HepG2 (cell line): ENCODE results near the gene GAL3ST1. TPM values are rescaled to one million over a fixed set of nuclear protein-coding genes. Genes with fewer than 3 reads are reported as not detected.

Source experiments
- BORCS8-MEF2B ChIP-seq: sonication (generic); formaldehyde crosslinking; IDR thresholded peaks from 2 replicates; pipeline ENCODE4 v1.8.0; 2022; ENCODE audit warnings: mild to moderate bottlenecking, missing genetic modification reagents
- ELF4 ChIP-seq: sonication (generic); formaldehyde crosslinking; IDR thresholded peaks from 2 replicates; pipeline ENCODE4 v1.5.0; 2020; ENCODE audit warnings: missing genetic modification reagents, mild to moderate bottlenecking, moderate library complexity, borderline replicate concordance
- FOXA1 ChIP-seq, 2 experiments: fragments of 450-650 bp in 1 of 2; sonication (generic) in 1 of 2; formaldehyde crosslinking in 1 of 2; IDR thresholded peaks; 2 replicates each; pipeline versions ENCODE4 v1.4.0 to v1.6.1; 2016 to 2020; ENCODE audit warnings: missing genetic modification reagents in 1 of 2
- HOXA3 ChIP-seq: sonication (generic); formaldehyde crosslinking; IDR thresholded peaks from 2 replicates; pipeline ENCODE4 v1.5.0; 2020; ENCODE audit warnings: missing genetic modification reagents
- MBD4 ChIP-seq: IDR thresholded peaks from 2 replicates; pipeline ENCODE4 v1.6.1; 2012; ENCODE audit warnings: low read length, inconsistent platforms, borderline replicate concordance
- MED13 ChIP-seq: sonication (generic); formaldehyde crosslinking; IDR thresholded peaks from 2 replicates; pipeline ENCODE4 v1.5.0; 2020; ENCODE audit warnings: missing genetic modification reagents
- MYNN ChIP-seq: sonication (generic); formaldehyde crosslinking; IDR thresholded peaks from 2 replicates; pipeline ENCODE4 v1.4.0; 2020; ENCODE audit warnings: mild to moderate bottlenecking, low read depth, missing genetic modification reagents
- POLR2G ChIP-seq: fragments of 200-400 bp; formaldehyde crosslinking; IDR thresholded peaks from 2 replicates; pipeline ENCODE4 v1.6.1; 2018; ENCODE audit warnings: mild to moderate bottlenecking, low read depth, low read length, moderate library complexity
- RBM22 ChIP-seq: fragments of 200-400 bp; formaldehyde crosslinking; optimal IDR thresholded peaks from 2 replicates; pipeline ENCODE3; 2017; ENCODE audit warnings: mild to moderate bottlenecking, low read length, moderate library complexity
- XRCC5 ChIP-seq: fragments of 200-400 bp; formaldehyde crosslinking; optimal IDR thresholded peaks from 2 replicates; pipeline ENCODE3; 2017; ENCODE audit warnings: mild to moderate bottlenecking, low read length
- ZFY ChIP-seq: sonication (generic); formaldehyde crosslinking; IDR thresholded peaks from 2 replicates; pipeline ENCODE4 v1.4.0; 2020; ENCODE audit warnings: missing genetic modification reagents
- ZNF563 ChIP-seq: sonication (generic); formaldehyde crosslinking; IDR thresholded peaks from 2 replicates; pipeline ENCODE4 v1.8.0; 2022; ENCODE audit warnings: mild to moderate bottlenecking, moderate library complexity, missing genetic modification reagents
- ZSCAN31 ChIP-seq: sonication (generic); formaldehyde crosslinking; IDR thresholded peaks from 2 replicates; pipeline ENCODE4 v1.5.0; 2020; ENCODE audit warnings: low read depth, mild to moderate bottlenecking, missing genetic modification reagents
- polyA plus RNA-seq, 8 experiments: library from polyadenylated mRNA; depleted of rRNA in 3 of 8; stranded (reverse) in 7 of 8; unstranded in 1 of 8; fragments of >200 nt; fragmentation: Illumina TruSeq in 4 of 8; extraction: Trizol in 4 of 8; gene quantifications; 2 replicates each; pipeline versions ENCODE4 v1.2.1 to v1.2.3, GENCODE V29; 2011 to 2016; ENCODE audit warnings: low read depth in 4 of 8, missing spikeins in 1 of 8, mixed read lengths in 1 of 8; ENCODE audit not compliant: insufficient read depth in 1 of 8
- total RNA-seq, 5 experiments: library from RNA; depleted of rRNA; stranded (reverse); fragments of >200 nt; fragmentation: Illumina TruSeq; extraction: Trizol; gene quantifications; 2 replicates each; pipeline ENCODE4 v1.2.3, GENCODE V29; 2016; ENCODE audit warnings: low read depth in 1 of 5
- TF ChIP-seq, protein P1 (sequence below): sonication (generic); formaldehyde crosslinking; IDR thresholded peaks from 2 replicates; pipeline ENCODE4 v1.5.1; 2020; ENCODE audit warnings: missing genetic modification reagents, mild to moderate bottlenecking, borderline replicate concordance
- TF ChIP-seq, protein P2 (sequence below), 2 experiments: sonication (generic) in 1 of 2; formaldehyde crosslinking in 1 of 2; IDR thresholded peaks; 2 replicates each; pipeline versions ENCODE4 v1.5.1 to v1.6.1; 2011 to 2020; ENCODE audit warnings: borderline replicate concordance in 1 of 2, low read depth in 1 of 2, low read length in 1 of 2, mild to moderate bottlenecking in 1 of 2, missing genetic modification reagents in 1 of 2, moderate library complexity in 1 of 2
- TF ChIP-seq, protein P3 (sequence below): IDR thresholded peaks from 2 replicates; pipeline ENCODE4 v1.6.1; 2016; ENCODE audit warnings: missing biosample characterization, missing genetic modification reagents, low read depth
- TF ChIP-seq, protein P4 (sequence below): sonication (generic); formaldehyde crosslinking; IDR thresholded peaks from 2 replicates; pipeline ENCODE4 v1.4.0; 2020; ENCODE audit warnings: mild to moderate bottlenecking, missing genetic modification reagents
- TF ChIP-seq, protein P5 (sequence below): fragments of 450-650 bp; IDR thresholded peaks from 2 replicates; pipeline ENCODE4 v1.6.1; 2016
- TF ChIP-seq, protein P6 (sequence below): sonication (generic); formaldehyde crosslinking; IDR thresholded peaks from 2 replicates; pipeline ENCODE4 v1.4.0; 2020; ENCODE audit warnings: mild to moderate bottlenecking, missing genetic modification reagents

The GAL3ST1 gene
- total and polyA plus RNA-seq, 2 of the 13 experiments (the other 11 are each of a cell fraction or from before 2014, with no cell fraction given) = 4.4 to 14.7 TPM

DNA sequence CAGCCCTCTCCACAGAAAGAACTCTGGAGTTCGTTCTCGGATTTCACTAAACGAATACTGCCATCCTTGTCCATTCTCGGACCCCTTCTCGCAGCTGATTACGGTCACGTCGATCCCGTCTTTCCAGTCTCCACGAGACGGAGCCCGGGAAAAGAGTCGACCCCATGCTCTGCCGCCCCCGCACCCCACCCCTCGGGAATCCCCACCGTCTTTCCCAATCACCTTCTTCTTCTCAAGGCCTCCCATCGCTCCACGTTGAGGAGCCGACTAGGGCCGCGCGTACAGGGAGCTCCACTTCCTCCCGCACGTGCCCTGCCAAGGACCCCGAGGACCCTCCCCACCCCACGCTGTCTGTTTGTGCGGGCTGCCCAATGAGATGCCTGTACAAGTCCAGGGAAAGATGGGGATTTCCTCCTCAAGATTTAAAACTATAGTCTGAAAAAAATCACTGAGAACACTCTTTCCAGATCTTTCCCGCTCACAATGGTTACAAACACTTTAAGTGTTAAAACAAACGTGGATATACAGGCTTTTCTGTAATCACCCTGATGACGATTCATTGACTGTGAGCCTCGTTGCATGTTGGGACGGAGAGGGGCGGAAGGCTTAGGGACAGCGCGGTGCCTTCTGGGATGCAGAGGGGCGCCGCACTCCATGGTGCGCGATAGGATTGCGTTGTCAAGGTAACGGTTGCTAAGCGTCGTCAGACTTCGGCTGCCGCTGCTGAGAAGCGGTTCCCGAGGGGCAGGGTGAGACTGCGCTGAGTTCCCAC is 17.3 kb upstream of the GAL3ST1 start, which contains the start of gene PES1 (continued):
- TF ChIP-seq FOXA1 (IDR thresholded peaks at IDR 0.05) (no peak), FOXA1 (CRISPR knock-in tag; IDR thresholded peaks at IDR 0.05) (0 out of 2 replicates have a peak, but pooled peaks have one; percentile 4), MED13 (CRISPR knock-in tag) (no peak), BORCS8-MEF2B (CRISPR knock-in tag) (0 out of 2 replicates have a peak, but pooled peaks have one; percentile 59), XRCC5 (peak; percentile 54), ZSCAN31 (CRISPR knock-in tag) (0 out of 2 replicates have a peak, but pooled peaks have one; percentile 53), RBM22 (peak; percentile 100), ZFY (CRISPR knock-in tag) (peak; percentile 84), POLR2G (peak; percentile 84), MYNN (CRISPR knock-in tag) (peak; percentile 100), ELF4 (CRISPR knock-in tag) (peak; percentile 72; the same call in 1 of the 2 replicates), ZNF563 (CRISPR knock-in tag) (0 out of 2 replicates have a peak, but pooled peaks have one; percentile 18), MBD4 (no peak), HOXA3 (CRISPR knock-in tag) (peak; percentile 53; the same call in 1 of the 2 replicates)
- TF ChIP-seq, protein P1, sequence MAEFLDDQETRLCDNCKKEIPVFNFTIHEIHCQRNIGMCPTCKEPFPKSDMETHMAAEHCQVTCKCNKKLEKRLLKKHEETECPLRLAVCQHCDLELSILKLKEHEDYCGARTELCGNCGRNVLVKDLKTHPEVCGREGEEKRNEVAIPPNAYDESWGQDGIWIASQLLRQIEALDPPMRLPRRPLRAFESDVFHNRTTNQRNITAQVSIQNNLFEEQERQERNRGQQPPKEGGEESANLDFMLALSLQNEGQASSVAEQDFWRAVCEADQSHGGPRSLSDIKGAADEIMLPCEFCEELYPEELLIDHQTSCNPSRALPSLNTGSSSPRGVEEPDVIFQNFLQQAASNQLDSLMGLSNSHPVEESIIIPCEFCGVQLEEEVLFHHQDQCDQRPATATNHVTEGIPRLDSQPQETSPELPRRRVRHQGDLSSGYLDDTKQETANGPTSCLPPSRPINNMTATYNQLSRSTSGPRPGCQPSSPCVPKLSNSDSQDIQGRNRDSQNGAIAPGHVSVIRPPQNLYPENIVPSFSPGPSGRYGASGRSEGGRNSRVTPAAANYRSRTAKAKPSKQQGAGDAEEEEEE (CRISPR knock-in tag) = peak; percentile 12; the same call in 1 of the 2 replicates
- TF ChIP-seq, protein P2, sequence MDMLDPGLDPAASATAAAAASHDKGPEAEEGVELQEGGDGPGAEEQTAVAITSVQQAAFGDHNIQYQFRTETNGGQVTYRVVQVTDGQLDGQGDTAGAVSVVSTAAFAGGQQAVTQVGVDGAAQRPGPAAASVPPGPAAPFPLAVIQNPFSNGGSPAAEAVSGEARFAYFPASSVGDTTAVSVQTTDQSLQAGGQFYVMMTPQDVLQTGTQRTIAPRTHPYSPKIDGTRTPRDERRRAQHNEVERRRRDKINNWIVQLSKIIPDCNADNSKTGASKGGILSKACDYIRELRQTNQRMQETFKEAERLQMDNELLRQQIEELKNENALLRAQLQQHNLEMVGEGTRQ (IDR thresholded peaks at IDR 0.05; ENCODE audit: low read depth, low read length) = no peak
- TF ChIP-seq, protein P2 (CRISPR knock-in tag; IDR thresholded peaks at IDR 0.05; ENCODE audit: borderline replicate concordance) = peak; percentile 63; the same call in 1 of the 2 replicates
- TF ChIP-seq, protein P3, sequence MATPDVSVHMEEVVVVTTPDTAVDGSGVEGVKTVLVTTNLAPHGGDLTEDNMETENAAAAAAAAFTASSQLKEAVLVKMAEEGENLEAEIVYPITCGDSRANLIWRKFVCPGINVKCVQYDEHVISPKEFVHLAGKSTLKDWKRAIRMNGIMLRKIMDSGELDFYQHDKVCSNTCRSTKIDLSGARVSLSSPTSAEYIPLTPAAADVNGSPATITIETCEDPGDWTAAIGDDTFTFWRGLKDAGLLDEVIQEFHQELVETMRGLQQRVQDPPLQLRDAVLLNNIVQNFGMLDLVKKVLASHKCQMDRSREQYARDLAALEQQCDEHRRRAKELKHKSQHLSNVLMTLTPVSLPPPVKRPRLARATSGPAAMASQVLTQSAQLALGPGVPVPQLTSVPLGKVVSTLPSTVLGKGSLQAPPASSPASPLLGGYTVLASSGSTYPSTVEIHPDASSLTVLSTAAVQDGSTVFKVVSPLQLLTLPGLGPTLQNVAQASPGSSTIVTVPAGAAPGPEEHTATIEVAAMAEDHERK (CRISPR knock-in tag) = peak; percentile 35; the same call in 1 of the 2 replicates
- TF ChIP-seq, protein P4, sequence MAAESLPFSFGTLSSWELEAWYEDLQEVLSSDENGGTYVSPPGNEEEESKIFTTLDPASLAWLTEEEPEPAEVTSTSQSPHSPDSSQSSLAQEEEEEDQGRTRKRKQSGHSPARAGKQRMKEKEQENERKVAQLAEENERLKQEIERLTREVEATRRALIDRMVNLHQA (CRISPR knock-in tag) = no peak
- TF ChIP-seq, protein P5, sequence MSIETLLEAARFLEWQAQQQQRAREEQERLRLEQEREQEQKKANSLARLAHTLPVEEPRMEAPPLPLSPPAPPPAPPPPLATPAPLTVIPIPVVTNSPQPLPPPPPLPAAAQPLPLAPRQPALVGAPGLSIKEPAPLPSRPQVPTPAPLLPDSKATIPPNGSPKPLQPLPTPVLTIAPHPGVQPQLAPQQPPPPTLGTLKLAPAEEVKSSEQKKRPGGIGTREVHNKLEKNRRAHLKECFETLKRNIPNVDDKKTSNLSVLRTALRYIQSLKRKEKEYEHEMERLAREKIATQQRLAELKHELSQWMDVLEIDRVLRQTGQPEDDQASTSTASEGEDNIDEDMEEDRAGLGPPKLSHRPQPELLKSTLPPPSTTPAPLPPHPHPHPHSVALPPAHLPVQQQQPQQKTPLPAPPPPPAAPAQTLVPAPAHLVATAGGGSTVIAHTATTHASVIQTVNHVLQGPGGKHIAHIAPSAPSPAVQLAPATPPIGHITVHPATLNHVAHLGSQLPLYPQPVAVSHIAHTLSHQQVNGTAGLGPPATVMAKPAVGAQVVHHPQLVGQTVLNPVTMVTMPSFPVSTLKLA = peak; percentile 83
- TF ChIP-seq, protein P6, sequence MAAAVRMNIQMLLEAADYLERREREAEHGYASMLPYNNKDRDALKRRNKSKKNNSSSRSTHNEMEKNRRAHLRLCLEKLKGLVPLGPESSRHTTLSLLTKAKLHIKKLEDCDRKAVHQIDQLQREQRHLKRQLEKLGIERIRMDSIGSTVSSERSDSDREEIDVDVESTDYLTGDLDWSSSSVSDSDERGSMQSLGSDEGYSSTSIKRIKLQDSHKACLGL = peak; percentile 84; the same call in 1 of the 2 replicates
